Measurements from ENCODE around the gene NEB.

The NEB gene

DNA sequence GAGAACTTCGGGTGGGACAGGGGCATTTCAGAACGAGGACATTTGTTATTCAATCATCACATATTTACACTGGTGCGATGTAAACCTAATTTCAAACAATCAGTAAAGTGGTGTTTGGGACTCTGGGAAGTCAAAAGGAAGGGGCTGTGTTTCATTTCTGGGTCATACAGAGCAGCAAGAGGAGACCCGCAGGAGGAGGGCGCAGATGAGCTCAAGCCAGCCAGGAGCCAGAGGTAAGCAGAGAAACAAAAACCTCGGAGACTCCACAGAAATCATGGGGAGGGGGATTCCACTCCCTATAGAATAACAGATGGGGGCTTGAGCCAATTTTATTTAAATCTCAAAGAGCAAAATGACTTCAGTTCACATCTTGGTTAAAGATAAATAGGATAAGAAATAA lies 55.4 kb downstream of the NEB start:
- Histone ChIP-seq H2AFZ (ENCODE audit: low read length) (no peak overlapping the region), H3F3A (ENCODE audit: low read depth) (no peaks in the 10 kb centered on the region), H3K27me3 (ENCODE audit: insufficient read depth, low read length, poor library complexity, severe bottlenecking) (no peaks in the 10 kb centered on the region), H3K9me3 (ENCODE audit: insufficient read depth, low read depth, low read length) (no peaks in the 10 kb centered on the region), H3K9me2 (replicated peaks; ENCODE audit: low read depth, low read length) (no peaks in the 10 kb centered on the region), H3K4me2 (ENCODE audit: low read depth, low read length, poor library complexity, severe bottlenecking) (no peak overlapping the region), H3K79me2 (ENCODE audit: insufficient read depth, low read length) (no peaks in the 10 kb centered on the region), H3K4me1 (ENCODE audit: insufficient read depth, low read length, poor library complexity, severe bottlenecking) (no peaks in the 10 kb centered on the region), H3K4me3 (ENCODE audit: low read length, poor library complexity, severe bottlenecking) (no peak overlapping the region), H4K20me1 (ENCODE audit: insufficient read depth, low read length, poor library complexity, severe bottlenecking) (no peaks in the 10 kb centered on the region), H3K36me3 (ENCODE audit: insufficient read depth, low read length) (no peaks in the 10 kb centered on the region), H3K9ac (ENCODE audit: low read depth, low read length, poor library complexity, severe bottlenecking) (no peak overlapping the region)
- TF ChIP-seq, protein P1, sequence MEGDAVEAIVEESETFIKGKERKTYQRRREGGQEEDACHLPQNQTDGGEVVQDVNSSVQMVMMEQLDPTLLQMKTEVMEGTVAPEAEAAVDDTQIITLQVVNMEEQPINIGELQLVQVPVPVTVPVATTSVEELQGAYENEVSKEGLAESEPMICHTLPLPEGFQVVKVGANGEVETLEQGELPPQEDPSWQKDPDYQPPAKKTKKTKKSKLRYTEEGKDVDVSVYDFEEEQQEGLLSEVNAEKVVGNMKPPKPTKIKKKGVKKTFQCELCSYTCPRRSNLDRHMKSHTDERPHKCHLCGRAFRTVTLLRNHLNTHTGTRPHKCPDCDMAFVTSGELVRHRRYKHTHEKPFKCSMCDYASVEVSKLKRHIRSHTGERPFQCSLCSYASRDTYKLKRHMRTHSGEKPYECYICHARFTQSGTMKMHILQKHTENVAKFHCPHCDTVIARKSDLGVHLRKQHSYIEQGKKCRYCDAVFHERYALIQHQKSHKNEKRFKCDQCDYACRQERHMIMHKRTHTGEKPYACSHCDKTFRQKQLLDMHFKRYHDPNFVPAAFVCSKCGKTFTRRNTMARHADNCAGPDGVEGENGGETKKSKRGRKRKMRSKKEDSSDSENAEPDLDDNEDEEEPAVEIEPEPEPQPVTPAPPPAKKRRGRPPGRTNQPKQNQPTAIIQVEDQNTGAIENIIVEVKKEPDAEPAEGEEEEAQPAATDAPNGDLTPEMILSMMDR (conservative IDR thresholded peaks at IDR 0.05; ENCODE audit: low read length), result no peak
- no peak for TF ChIP-seq EZH2phosphoT487 (IDR thresholded peaks at IDR 0.05; ENCODE audit: borderline replicate concordance)

DNA sequence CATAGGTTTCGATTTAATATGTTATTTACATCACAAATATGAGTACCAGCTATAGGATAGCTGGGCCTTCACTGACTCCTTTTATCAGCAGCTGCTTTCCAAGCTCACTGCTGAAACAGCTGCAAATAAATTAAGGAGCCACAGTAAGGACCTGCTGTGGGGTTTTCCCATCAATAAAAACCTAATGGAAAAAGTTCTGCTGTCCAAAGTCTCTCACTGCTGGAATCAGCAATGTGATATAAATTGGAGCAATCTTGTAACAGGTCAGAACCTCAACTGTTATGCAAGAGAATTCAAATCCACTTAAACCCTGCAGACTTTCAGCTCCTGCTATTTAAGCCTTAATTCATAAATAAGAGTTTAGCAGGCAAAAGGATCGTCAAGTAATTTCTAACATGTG lies 61.3 kb downstream of the NEB start:
- TF ChIP-seq, protein P1 (conservative IDR thresholded peaks at IDR 0.05; ENCODE audit: low read length), result no peak
- TF ChIP-seq EZH2phosphoT487 (IDR thresholded peaks at IDR 0.05; ENCODE audit: borderline replicate concordance), result no peak
- no peaks in the 10 kb centered on the region for H3K9me2 ChIP-seq (replicated peaks; ENCODE audit: low read depth, low read length)
- H3K27me3 ChIP-seq (ENCODE audit: insufficient read depth, low read length, poor library complexity, severe bottlenecking), result no peaks in the 10 kb centered on the region
- no peak overlapping the region for H2AFZ ChIP-seq (ENCODE audit: low read length)
- no peak overlapping the region for H3K4me2 ChIP-seq (ENCODE audit: low read depth, low read length, poor library complexity, severe bottlenecking)
- no peak overlapping the region for H3K9ac ChIP-seq (ENCODE audit: low read depth, low read length, poor library complexity, severe bottlenecking)
- H3K4me1 ChIP-seq (ENCODE audit: insufficient read depth, low read length, poor library complexity, severe bottlenecking), result no peaks in the 10 kb centered on the region
- H3F3A ChIP-seq (ENCODE audit: low read depth), result no peaks in the 10 kb centered on the region
- no peaks in the 10 kb centered on the region for H3K36me3 ChIP-seq (ENCODE audit: insufficient read depth, low read length)
- no peaks in the 10 kb centered on the region for H3K9me3 ChIP-seq (ENCODE audit: insufficient read depth, low read depth, low read length)
- no peak overlapping the region for H3K4me3 ChIP-seq (ENCODE audit: low read length, poor library complexity, severe bottlenecking)
- H3K79me2 ChIP-seq (ENCODE audit: insufficient read depth, low read length), result no peaks in the 10 kb centered on the region
- no peaks in the 10 kb centered on the region for H4K20me1 ChIP-seq (ENCODE audit: insufficient read depth, low read length, poor library complexity, severe bottlenecking)

DNA sequence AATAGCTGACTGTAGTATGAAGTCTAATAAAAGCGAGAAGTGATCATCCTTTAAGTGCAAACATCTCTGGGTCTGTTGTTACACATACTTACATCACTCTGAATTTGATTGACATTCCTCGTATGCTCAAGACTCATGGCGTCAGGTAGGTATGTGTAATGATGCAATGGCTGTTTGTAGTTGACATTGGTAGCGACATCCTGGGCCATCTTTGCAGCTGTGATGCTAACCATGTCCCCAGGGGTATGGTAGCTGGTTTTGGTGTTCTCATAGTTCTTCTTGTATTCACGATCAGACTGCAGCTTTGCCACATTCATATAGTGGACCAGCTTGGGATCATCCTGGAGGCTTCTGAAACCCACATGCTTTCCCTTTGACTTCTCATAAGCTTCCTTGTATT lies 62.0 kb downstream of the NEB start:
- no peaks in the 10 kb centered on the region for H3K4me1 ChIP-seq (ENCODE audit: insufficient read depth, low read length, poor library complexity, severe bottlenecking)
- no peak overlapping the region for H3K4me2 ChIP-seq (ENCODE audit: low read depth, low read length, poor library complexity, severe bottlenecking)
- no peak overlapping the region for H3K9ac ChIP-seq (ENCODE audit: low read depth, low read length, poor library complexity, severe bottlenecking)
- TF ChIP-seq, protein P1 (conservative IDR thresholded peaks at IDR 0.05; ENCODE audit: low read length), result no peak
- no peak for TF ChIP-seq EZH2phosphoT487 (IDR thresholded peaks at IDR 0.05; ENCODE audit: borderline replicate concordance)
- no peaks in the 10 kb centered on the region for H4K20me1 ChIP-seq (ENCODE audit: insufficient read depth, low read length, poor library complexity, severe bottlenecking)
- H3K27me3 ChIP-seq (ENCODE audit: insufficient read depth, low read length, poor library complexity, severe bottlenecking), result no peaks in the 10 kb centered on the region
- H3F3A ChIP-seq (ENCODE audit: low read depth), result no peaks in the 10 kb centered on the region
- no peaks in the 10 kb centered on the region for H3K79me2 ChIP-seq (ENCODE audit: insufficient read depth, low read length)
- H3K9me2 ChIP-seq (replicated peaks; ENCODE audit: low read depth, low read length), result no peaks in the 10 kb centered on the region
- no peak overlapping the region for H2AFZ ChIP-seq (ENCODE audit: low read length)
- H3K36me3 ChIP-seq (ENCODE audit: insufficient read depth, low read length), result no peaks in the 10 kb centered on the region
- no peaks in the 10 kb centered on the region for H3K9me3 ChIP-seq (ENCODE audit: insufficient read depth, low read depth, low read length)
- no peak overlapping the region for H3K4me3 ChIP-seq (ENCODE audit: low read length, poor library complexity, severe bottlenecking)

Measured in Loucy (cell line).